GM23338 (cell line): ENCODE measurements around the gene SYT11. TPM values are rescaled to one million over a fixed set of nuclear protein-coding genes. Genes with fewer than 3 reads are reported as not detected.
A peak's percentile ranks its signal among the peaks of the same experiment; 100 is the strongest.

ENCODE experiments used
- ATAC-seq: fragments of 200-7000 bp; cut with Tn5 transposase; 3 replicates; pipeline ENCODE4 v1.9.1; 2020
- DNase-seq: peaks from one replicate; pipeline ENCODE4 v3.0.0-alpha.2; 2015; ENCODE audit warnings: low spot score
- H2AFZ ChIP-seq: fragments of 200-600 bp; sonication (generic); 2 replicates; pipeline ENCODE4 v1.8.0; 2016; ENCODE audit warnings: antibody characterized with exemption, mild to moderate bottlenecking, moderate library complexity
- H3F3A ChIP-seq: fragments of 200-600 bp; sonication (generic); replicated peaks from 2 replicates; pipeline ENCODE4 v1.8.0; 2017; ENCODE audit warnings: antibody characterized with exemption, mixed run types, low read depth
- H3K27ac ChIP-seq: fragments of 200-600 bp; sonication (generic); 2 replicates; pipeline ENCODE4 v1.6.1; 2016; ENCODE audit warnings: low read depth
- H3K27me3 ChIP-seq: fragments of 200-600 bp; sonication (generic); 2 replicates; pipeline ENCODE4 v1.8.0; 2016; ENCODE audit warnings: mild to moderate bottlenecking, mixed run types, moderate library complexity; ENCODE audit not compliant: insufficient read depth
- H3K36me3 ChIP-seq: fragments of 200-600 bp; sonication (generic); 2 replicates; pipeline ENCODE4 v1.8.0; 2016; ENCODE audit warnings: mild to moderate bottlenecking; ENCODE audit not compliant: insufficient read depth
- H3K4me1 ChIP-seq: fragments of 200-600 bp; sonication (generic); 2 replicates; pipeline ENCODE4 v1.8.0; 2016; ENCODE audit warnings: mild to moderate bottlenecking, moderate library complexity; ENCODE audit not compliant: insufficient read depth
- H3K4me2 ChIP-seq: fragments of 200-600 bp; sonication (generic); 2 replicates; pipeline ENCODE4 v1.7.1; 2017; ENCODE audit warnings: mixed run types
- H3K4me3 ChIP-seq: fragments of 200-600 bp; sonication (generic); 2 replicates; pipeline ENCODE4 v1.6.1; 2016; ENCODE audit warnings: mixed run types
- H3K79me2 ChIP-seq: fragments of 200-600 bp; sonication (generic); replicated peaks from 2 replicates; pipeline ENCODE4 v1.8.0; 2017; ENCODE audit warnings: mild to moderate bottlenecking; ENCODE audit not compliant: insufficient read depth
- H3K9me2 ChIP-seq: fragments of 200-600 bp; sonication (generic); 2 replicates; pipeline ENCODE4 v1.8.0; 2017; ENCODE audit not compliant: insufficient read depth
- H4K20me1 ChIP-seq: fragments of 200-600 bp; sonication (generic); replicated peaks from 2 replicates; pipeline ENCODE4 v1.8.0; 2017; ENCODE audit warnings: mild to moderate bottlenecking; ENCODE audit not compliant: insufficient read depth
- H3K27ac Mint-ChIP-seq: 2 replicates; pipeline ENCODE4 v1.8.0; 2020; ENCODE audit warnings: inconsistent platforms, mild to moderate bottlenecking, moderate library complexity, mixed read lengths
- H3K27me3 Mint-ChIP-seq: 3 replicates; pipeline ENCODE4 v1.8.0; 2022; ENCODE audit warnings: low read depth, mild to moderate bottlenecking, moderate library complexity, mixed read lengths, inconsistent platforms; ENCODE audit not compliant: insufficient read depth, poor library complexity
- H3K36me3 Mint-ChIP-seq: 3 replicates; pipeline ENCODE4 v1.8.0; 2021; ENCODE audit warnings: low read depth, mild to moderate bottlenecking, inconsistent platforms, moderate library complexity, mixed read lengths
- H3K4me1 Mint-ChIP-seq: 3 replicates; pipeline ENCODE4 v1.8.0; 2020; ENCODE audit warnings: mild to moderate bottlenecking, inconsistent platforms, mixed read lengths
- H3K4me3 Mint-ChIP-seq: 3 replicates; pipeline ENCODE4 v1.8.0; 2021; ENCODE audit warnings: moderate library complexity, mild to moderate bottlenecking, inconsistent platforms, mixed read lengths
- H3K9me3 Mint-ChIP-seq: 3 replicates; pipeline ENCODE4 v1.8.0; 2020; ENCODE audit warnings: moderate library complexity, mild to moderate bottlenecking, inconsistent platforms, mixed read lengths
- CREB1 ChIP-seq: fragments of 250-450 bp; sonication (Bioruptor Pico); IDR thresholded peaks from 2 replicates; pipeline ENCODE4 v1.5.0; 2020; ENCODE audit warnings: low read depth, mild to moderate bottlenecking, moderate library complexity
- CTCF ChIP-seq, 2 experiments: fragments of 200-600 bp in 1 of 2; sonication (generic) in 1 of 2; conservative IDR thresholded peaks; 2 replicates each; pipeline versions ENCODE4 v1.5.1 to v1.6.1; 2016 to 2017; ENCODE audit warnings: antibody characterized with exemption in 2 of 2, low read depth in 2 of 2, mild to moderate bottlenecking in 2 of 2, moderate library complexity in 1 of 2
- ETS1 ChIP-seq: IDR thresholded peaks from 2 replicates; pipeline ENCODE4 v1.6.1; 2016; ENCODE audit warnings: antibody characterized with exemption
- EZH2 ChIP-seq: fragments of 200-600 bp; sonication (generic); IDR thresholded peaks from one replicate; pipeline ENCODE4 v1.8.0; 2017; ENCODE audit warnings: antibody characterized with exemption, mild to moderate bottlenecking, low read depth; ENCODE audit not compliant: unreplicated experiment
- EZH2phosphoT487 ChIP-seq: fragments of 200-600 bp; sonication (generic); IDR thresholded peaks from one replicate; pipeline ENCODE4 v1.8.1; 2018; ENCODE audit warnings: antibody characterized with exemption; ENCODE audit not compliant: unreplicated experiment
- JUNB ChIP-seq: IDR thresholded peaks from one replicate; pipeline ENCODE4 v1.6.1; 2016; ENCODE audit warnings: antibody characterized with exemption; ENCODE audit not compliant: unreplicated experiment
- NANOG ChIP-seq: IDR thresholded peaks from 2 replicates; pipeline ENCODE4 v1.6.1; 2016; ENCODE audit warnings: antibody characterized with exemption, borderline replicate concordance
- POLR2AphosphoS5 ChIP-seq: IDR thresholded peaks from 2 replicates; pipeline ENCODE4 v1.6.1; 2016; ENCODE audit warnings: antibody characterized with exemption, low read depth
- REST ChIP-seq: IDR thresholded peaks from one replicate; pipeline ENCODE4 v1.6.1; 2018; ENCODE audit warnings: antibody characterized with exemption; ENCODE audit not compliant: unreplicated experiment
- STAT1 ChIP-seq: IDR thresholded peaks from one replicate; pipeline ENCODE4 v1.6.1; 2016; ENCODE audit warnings: antibody characterized with exemption; ENCODE audit not compliant: unreplicated experiment
- ZNF114 ChIP-seq: fragments of 250-450 bp; sonication (Bioruptor Pico); IDR thresholded peaks from 2 replicates; pipeline ENCODE4 v1.5.0; 2020; ENCODE audit warnings: mild to moderate bottlenecking, moderate library complexity
- ZNF331 ChIP-seq: fragments of 250-450 bp; sonication (Bioruptor Pico); IDR thresholded peaks from 2 replicates; pipeline ENCODE4 v1.5.0; 2020; ENCODE audit warnings: low read depth, mild to moderate bottlenecking, moderate library complexity
- ZNF462 ChIP-seq: fragments of 250-450 bp; sonication (Bioruptor Pico); IDR thresholded peaks from 2 replicates; pipeline ENCODE4 v1.5.0; 2020; ENCODE audit warnings: mild to moderate bottlenecking, moderate library complexity
- polyA plus RNA-seq: library from polyadenylated mRNA; unstranded; fragments of >200 nt; fragmentation: Nextera tagmentation; extraction: Ambion mirVana; gene quantifications from 2 replicates; pipeline ENCODE4 v1.2.1, GENCODE V29; 2016
- total RNA-seq: library from RNA; depleted of rRNA; stranded (reverse); fragments of >200 nt; shearing (Covaris generic); gene quantifications from 2 replicates; pipeline ENCODE4 v1.2.3, GENCODE V29; 2014

Gene SYT11
- total and polyA plus RNA-seq, 2 experiments from 2014 or later: 3.9 to 15.9 TPM

- Histone ChIP-seq H3K27ac (peak overlapping the region; percentile 78), H2AFZ (no peak overlapping the region), H3K4me3 (no peak overlapping the region), H3K27me3 (no peaks in the 10 kb centered on the region), H3K9me2 (no peaks in the 10 kb centered on the region), H4K20me1 (no peaks in the 10 kb centered on the region; the same call in none of the 2 replicates), H3K4me1 (no peaks in the 10 kb centered on the region), H3K36me3 (peaks cover 5% of the 10 kb centered on the region; the same call in 1 of the 2 replicates), H3F3A (peaks cover 3% of the 10 kb centered on the region; the same call in 1 of the 2 replicates), H3K79me2 (peaks cover 57% of the 10 kb centered on the region), H3K4me2 (no peak overlapping the region)
- Mint-ChIP-seq H3K9me3 (no peaks in the 10 kb centered on the region; the same call in 2 of the 3 replicates), H3K36me3 (peaks cover 37% of the 10 kb centered on the region), H3K4me3 (no peak overlapping the region), H3K27me3 (peaks cover 2% of the 10 kb centered on the region), H3K27ac (peak overlapping the region; percentile 54), H3K4me1 (peaks cover 9% of the 10 kb centered on the region)
- ATAC-seq (no peak; the same call in 2 of the 3 replicates), DNase-seq (no peak)
- no peak for TF ChIP-seq ETS1
- no peak for TF ChIP-seq EZH2phosphoT487
- no peak for TF ChIP-seq ZNF462
- TF ChIP-seq NANOG: no peak
- TF ChIP-seq ZNF114 (CRISPR knock-in tag): no peak
- TF ChIP-seq POLR2AphosphoS5: no peak
- no peak for TF ChIP-seq CREB1 (CRISPR knock-in tag)
- no peak for TF ChIP-seq CTCF (conservative IDR thresholded peaks at IDR 0.05; ENCODE audit: low read depth in 2 of 2)
- no peak for TF ChIP-seq STAT1
- TF ChIP-seq REST: no peak
- no peak for TF ChIP-seq EZH2
- no peak for TF ChIP-seq JUNB
- TF ChIP-seq ZNF331: no peak
Observed at GRCh38 chr1:155833665-155834295, 25.6 kb upstream of the SYT11 start.
